ENCODE data around the gene C12orf76. TPM values are rescaled to one million over a fixed set of nuclear protein-coding genes. Genes with fewer than 3 reads are reported as not detected.

The C12orf76 gene
- total and polyA plus RNA-seq, 9 of the 15 experiments (the other 6 are each of a cell fraction or from before 2014, with no cell fraction given), result 6.3 to 38.6 (median 12.3) TPM

DNA sequence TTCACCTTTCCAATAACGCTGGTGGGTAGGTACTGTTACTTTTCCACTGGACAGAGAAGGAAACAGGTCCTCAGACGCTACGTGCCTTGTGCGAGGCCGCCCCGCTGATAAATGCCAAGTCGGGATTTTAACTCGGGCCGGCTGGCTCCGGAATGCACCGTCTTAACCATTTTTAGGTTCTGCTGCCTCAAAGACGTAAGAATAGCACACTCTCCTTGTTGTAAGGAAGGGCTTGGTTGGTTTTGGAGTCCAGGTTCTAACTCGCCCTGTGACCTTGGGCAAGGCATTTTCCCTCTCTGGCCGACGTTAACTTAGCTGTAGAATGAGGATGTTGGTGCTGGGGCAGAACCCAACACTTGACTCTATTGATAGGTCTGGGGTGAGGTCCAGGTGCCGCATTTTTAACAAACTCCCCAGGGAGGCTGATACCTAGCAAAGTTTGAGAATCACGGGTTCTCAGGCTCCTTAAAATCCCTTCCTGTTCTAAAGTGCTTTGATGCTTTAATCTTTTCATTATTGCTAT is 48.3 kb downstream of the C12orf76 start (continued):
- TF ChIP-seq KDM1A (IDR thresholded peaks at IDR 0.05), result peak; percentile 45 to 71; a peak in 3 of 4 replicates
- TF ChIP-seq, protein P1, sequence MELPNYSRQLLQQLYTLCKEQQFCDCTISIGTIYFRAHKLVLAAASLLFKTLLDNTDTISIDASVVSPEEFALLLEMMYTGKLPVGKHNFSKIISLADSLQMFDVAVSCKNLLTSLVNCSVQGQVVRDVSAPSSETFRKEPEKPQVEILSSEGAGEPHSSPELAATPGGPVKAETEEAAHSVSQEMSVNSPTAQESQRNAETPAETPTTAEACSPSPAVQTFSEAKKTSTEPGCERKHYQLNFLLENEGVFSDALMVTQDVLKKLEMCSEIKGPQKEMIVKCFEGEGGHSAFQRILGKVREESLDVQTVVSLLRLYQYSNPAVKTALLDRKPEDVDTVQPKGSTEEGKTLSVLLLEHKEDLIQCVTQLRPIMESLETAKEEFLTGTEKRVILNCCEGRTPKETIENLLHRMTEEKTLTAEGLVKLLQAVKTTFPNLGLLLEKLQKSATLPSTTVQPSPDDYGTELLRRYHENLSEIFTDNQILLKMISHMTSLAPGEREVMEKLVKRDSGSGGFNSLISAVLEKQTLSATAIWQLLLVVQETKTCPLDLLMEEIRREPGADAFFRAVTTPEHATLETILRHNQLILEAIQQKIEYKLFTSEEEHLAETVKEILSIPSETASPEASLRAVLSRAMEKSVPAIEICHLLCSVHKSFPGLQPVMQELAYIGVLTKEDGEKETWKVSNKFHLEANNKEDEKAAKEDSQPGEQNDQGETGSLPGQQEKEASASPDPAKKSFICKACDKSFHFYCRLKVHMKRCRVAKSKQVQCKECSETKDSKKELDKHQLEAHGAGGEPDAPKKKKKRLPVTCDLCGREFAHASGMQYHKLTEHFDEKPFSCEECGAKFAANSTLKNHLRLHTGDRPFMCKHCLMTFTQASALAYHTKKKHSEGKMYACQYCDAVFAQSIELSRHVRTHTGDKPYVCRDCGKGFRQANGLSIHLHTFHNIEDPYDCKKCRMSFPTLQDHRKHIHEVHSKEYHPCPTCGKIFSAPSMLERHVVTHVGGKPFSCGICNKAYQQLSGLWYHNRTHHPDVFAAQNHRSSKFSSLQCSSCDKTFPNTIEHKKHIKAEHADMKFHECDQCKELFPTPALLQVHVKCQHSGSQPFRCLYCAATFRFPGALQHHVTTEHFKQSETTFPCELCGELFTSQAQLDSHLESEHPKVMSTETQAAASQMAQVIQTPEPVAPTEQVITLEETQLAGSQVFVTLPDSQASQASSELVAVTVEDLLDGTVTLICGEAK (IDR thresholded peaks at IDR 0.05), result peak; percentile 55; the same call in 1 of the 2 replicates
- TF ChIP-seq, protein P1 (CRISPR knock-in tag; IDR thresholded peaks at IDR 0.05), result no peak
- TF ChIP-seq C11orf30 (IDR thresholded peaks at IDR 0.05; ENCODE audit: low read depth), result peak; percentile 36; the same call in 1 of the 2 replicates
- TF ChIP-seq, protein P2, sequence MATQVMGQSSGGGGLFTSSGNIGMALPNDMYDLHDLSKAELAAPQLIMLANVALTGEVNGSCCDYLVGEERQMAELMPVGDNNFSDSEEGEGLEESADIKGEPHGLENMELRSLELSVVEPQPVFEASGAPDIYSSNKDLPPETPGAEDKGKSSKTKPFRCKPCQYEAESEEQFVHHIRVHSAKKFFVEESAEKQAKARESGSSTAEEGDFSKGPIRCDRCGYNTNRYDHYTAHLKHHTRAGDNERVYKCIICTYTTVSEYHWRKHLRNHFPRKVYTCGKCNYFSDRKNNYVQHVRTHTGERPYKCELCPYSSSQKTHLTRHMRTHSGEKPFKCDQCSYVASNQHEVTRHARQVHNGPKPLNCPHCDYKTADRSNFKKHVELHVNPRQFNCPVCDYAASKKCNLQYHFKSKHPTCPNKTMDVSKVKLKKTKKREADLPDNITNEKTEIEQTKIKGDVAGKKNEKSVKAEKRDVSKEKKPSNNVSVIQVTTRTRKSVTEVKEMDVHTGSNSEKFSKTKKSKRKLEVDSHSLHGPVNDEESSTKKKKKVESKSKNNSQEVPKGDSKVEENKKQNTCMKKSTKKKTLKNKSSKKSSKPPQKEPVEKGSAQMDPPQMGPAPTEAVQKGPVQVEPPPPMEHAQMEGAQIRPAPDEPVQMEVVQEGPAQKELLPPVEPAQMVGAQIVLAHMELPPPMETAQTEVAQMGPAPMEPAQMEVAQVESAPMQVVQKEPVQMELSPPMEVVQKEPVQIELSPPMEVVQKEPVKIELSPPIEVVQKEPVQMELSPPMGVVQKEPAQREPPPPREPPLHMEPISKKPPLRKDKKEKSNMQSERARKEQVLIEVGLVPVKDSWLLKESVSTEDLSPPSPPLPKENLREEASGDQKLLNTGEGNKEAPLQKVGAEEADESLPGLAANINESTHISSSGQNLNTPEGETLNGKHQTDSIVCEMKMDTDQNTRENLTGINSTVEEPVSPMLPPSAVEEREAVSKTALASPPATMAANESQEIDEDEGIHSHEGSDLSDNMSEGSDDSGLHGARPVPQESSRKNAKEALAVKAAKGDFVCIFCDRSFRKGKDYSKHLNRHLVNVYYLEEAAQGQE (IDR thresholded peaks at IDR 0.05; ENCODE audit: borderline replicate concordance), result peak; percentile 56
- TF ChIP-seq, protein P2 (CRISPR knock-in tag; IDR thresholded peaks at IDR 0.05; ENCODE audit: low read depth), result no peak

Data from K562 (cell line).